NOMO-1 treated with DMSO at 0.1 percent for 48 hours (cell line): Measurements from ENCODE around the gene ZBTB17.
A peak's percentile ranks its signal among the peaks of the same experiment; 100 is the strongest.

Source experiments
- DNase-seq: peaks from one replicate; lab custom pipeline; 2025; ENCODE audit not compliant: unreplicated experiment; lab: John Stamatoyannopoulos, UW

Gene ZBTB17

GRCh38 chr1:15948091-15948591 is 27.8 kb downstream of the ZBTB17 start:
- DNase-seq, result no peak

DNA sequence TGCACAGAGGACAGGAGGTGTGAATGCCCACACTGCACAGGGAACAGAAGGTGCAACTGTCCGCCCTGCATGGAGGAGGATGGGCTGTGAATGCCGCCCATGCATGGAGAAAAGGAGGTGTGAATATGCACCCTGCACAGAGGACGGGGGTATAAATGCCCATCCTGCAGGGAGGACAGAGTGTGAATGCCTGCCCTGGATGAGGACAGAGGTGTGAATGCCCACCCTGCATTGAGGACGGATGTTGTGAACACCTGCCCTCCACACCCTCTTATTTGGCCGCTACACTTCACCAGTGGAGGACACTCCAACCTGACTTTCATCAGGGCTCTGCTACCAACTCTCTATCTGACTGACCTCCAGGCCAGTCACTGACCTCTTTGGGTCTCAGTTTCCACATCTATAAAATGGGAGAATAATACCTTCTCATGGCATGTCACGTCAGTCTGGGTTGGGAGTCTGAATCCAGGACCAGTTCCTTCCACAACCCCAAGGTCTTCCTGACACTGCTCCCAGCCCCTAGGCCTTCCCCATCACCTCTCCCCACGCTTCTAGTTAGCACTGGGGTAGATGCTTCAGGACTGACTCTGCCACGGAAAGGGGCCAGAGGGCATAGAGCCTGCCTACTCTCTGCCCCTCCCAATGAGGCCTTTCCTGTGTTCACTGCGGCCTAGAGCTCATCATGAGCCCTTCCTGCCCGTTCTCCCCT is 28.4 kb downstream of the ZBTB17 start:
- DNase-seq, result no peak

GRCh38 chr1:15946571-15947381 is 29.1 kb downstream of the ZBTB17 start:
- DNase-seq, result no peak

GRCh38 chr1:15945832-15946448 is 30.0 kb downstream of the ZBTB17 start:
- no peak for DNase-seq

DNA sequence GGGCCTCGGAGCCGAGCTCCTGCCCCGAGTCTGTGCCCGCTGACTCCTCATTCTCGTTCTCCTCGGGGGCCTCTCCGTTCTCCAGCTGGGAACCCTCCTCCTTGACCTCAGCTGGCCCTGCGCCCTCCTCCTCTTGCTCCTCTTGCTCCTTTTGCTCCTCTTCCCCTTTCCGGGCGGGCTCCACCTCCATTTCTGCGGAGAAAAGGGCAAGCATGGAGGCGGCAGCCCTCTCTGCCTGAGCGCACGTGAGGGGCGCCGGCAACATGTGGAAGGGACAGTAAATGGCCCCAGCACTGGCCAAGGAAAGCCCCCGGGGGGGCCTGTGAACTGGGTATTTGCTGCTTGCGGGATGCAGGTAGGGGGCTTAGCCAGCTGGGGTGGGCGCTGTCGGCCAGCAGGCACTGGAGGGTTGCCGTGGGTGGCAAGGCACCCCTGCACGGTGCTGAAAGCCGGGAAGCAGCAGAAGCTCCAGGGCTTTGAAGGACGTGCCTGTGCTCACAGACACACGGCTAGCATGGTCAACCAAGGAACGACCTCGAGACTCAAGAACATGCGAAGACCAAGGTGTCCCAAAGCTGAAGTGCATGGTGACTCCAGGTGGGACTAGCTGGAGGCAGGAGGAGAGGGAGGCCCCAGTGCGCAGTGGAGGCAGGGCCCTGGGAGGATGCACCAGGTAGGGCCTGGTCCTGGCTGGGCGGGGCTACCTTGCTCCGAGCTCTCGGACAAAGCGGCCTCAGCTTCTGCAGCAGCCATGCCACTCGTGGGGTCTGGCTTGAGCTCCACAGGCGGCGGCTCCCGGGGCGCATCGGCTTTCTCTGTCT is 30.7 kb downstream of the ZBTB17 start:
- no peak for DNase-seq

GRCh38 chr1:15944308-15945010 is 31.4 kb downstream of the ZBTB17 start:
- no peak for DNase-seq

DNA sequence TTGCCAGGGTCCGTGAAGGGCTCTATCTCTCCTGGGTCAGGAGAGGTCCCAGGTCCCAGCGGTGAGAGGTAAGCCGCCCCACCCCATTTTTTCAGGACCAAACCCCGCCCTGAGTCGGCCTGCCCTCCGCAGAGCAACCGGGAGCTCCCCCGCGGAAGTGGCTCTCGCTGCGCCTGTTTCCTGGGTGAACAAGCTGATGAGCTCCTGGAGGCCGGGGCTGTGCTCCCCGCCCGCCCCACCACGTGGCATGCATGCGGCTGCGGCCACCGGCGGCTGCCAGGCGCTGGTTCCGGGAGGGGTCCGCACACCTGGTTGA is 32.0 kb downstream of the ZBTB17 start:
- no peak for DNase-seq

GRCh38 chr1:15943328-15943991 is 32.4 kb downstream of the ZBTB17 start:
- DNase-seq, result no peak

DNA sequence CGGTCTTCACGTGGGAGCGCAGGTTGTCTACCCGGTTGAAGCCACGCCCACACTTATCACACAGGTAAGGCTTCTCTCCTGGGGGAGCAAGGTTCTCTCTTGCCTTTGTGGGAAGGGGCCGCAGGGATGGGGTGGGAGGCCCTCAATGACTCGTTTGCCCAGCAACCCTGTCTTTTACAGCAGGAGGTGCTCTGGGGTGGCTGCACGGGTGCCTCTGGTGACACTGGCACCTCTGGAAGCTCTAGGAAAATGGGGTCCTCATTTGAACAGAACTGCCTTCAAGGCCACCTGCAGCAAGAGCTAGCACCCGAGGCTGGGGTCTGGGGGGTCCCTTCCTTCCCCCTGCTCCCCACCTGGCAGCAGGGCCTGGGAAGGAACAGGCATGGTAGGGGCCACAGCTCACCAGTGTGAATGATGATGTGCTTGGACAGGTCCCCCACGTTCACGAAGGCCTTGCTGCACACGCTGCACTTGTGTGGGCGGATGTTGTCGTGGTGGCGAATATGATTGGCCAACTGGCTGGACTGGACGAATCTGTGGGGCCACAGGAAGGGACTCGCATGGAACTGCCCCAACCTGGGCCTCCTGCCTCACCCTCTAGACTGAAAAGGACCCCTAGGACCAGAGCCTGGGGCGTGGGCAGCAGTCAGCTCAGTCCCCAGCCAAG is 33.1 kb downstream of the ZBTB17 start:
- no peak for DNase-seq

GRCh38 chr1:15941899-15942660 is 33.8 kb downstream of the ZBTB17 start:
- no peak for DNase-seq

GRCh38 chr1:15941044-15941840 is 34.7 kb downstream of the ZBTB17 start:
- DNase-seq, result no peak

DNA sequence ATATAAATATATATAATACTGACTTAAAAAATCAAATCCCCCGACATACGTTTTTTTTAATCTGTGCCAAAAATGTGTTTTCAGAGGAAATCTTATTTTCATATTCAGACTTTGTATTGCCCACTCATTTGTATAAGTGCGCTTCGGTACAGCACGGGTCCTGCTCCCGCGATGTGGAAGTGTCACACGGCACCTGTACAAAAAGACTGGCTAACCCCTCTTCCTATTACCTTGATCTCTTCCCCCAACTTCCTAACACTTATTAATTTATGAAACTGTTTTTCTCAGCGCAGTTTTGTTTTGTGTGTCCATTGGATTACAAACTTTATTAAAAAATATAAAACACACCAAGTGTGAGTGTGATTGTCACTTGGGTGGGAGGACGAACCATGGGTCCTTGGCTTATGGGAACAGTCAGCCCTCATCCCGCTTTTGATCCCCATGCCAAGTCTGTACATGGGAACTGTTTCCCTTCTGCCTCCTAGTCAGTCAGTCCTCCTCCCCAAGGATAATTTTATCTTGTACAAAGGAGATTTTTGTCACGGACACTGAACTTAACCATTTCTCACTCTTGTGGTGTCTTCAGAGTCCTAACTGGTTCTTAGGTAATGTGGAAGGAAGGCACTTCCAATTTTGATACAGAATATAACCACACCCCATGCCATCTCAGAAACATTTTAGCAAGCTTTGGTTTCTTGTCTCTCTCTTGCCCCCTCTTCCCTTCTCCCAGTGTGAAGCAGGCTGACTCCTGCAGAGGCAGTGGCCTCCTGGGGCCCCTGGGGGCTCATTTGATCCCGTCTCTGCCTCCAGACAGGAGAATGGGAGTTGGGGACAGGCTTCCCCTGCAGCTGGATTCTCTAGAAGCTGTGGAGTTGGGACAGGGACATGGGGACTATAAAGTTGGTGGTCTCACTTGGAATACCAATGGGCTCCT is 35.5 kb downstream of the ZBTB17 start:
- DNase-seq, result no peak

- no peak for DNase-seq
Measured at GRCh38 chr1:15939181-15940109, 36.5 kb downstream of the ZBTB17 start.

DNA sequence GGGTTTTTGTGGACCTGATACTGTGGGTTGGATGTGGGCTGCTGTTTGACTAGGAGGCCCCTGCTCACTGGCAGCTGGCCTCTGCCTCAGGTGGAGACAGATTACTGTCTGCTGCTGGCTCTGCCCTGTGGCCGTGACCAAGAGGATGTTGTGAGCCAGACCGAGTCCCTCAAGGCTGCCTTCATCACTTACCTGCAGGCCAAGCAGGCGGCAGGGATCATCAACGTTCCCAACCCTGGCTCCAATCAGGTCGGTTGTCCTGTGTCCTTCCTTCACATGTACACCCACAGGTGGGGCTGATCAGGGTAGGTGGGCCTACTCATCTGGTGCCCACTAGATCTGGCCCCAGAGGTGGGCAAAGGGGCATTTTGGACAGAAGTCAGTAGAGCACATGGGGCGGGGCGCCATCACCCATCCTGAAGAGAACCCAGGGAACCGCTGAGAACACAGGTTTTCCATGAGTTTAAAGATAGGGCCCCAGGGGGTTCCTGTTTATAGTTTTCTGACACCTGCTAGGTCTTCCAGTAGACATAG is 37.2 kb downstream of the ZBTB17 start:
- no peak for DNase-seq

GRCh38 chr1:15937706-15938168 is 38.2 kb downstream of the ZBTB17 start:
- peak; percentile 18 for DNase-seq
